Transverse colon (tissue), 4 donors: ENCODE data around the gene HMX3.

Source experiments
- POLR2A ChIP-seq: fragments of 450-650 bp; IDR thresholded peaks from one replicate; pipeline ENCODE4 v1.6.1; 2016; ENCODE audit warnings: antibody characterized with exemption, mild to moderate bottlenecking, moderate library complexity
- POLR2AphosphoS5 ChIP-seq, 3 donors: sonication (generic); formaldehyde crosslinking; IDR thresholded peaks; one replicate each; pipeline ENCODE4 v1.6.1; 2016; ENCODE audit warnings: antibody characterized with exemption in 3 of 3
- TF ChIP-seq, protein P1 (sequence below), 5 experiments: fragments of 200-600 bp in 3 of 5; fragments of 450-650 bp in 2 of 5; sonication (generic) in 3 of 5; IDR thresholded peaks; 1 replicate in 2 of 5; 2 replicates in 3 of 5; pipeline ENCODE4 v1.5.1; 2016 to 2017; ENCODE audit warnings: antibody characterized with exemption in 5 of 5, inconsistent platforms in 3 of 5, mild to moderate bottlenecking in 2 of 5, moderate library complexity in 1 of 5

DNA sequence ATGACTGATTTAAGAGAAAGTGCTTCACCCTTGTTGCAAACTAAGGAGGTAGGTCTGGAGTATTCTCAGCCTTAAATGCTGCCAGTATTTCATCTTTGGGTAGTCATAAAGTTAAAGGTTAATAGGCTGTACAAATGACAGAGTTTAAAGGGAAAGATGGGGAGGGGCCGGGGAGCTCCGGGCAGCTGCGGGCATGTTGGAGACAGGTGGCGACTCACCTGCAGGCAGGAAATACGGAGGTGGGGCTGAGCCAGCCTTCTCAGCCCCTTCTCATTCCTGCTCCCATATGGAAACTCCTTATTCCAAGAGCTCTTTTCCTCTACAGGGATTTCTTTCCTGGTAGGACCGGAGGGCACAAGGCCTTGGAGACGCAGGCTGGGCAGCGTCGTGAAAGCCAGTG, 31.8 kb upstream of the HMX3 start:
- TF ChIP-seq POLR2AphosphoS5 (IDR thresholded peaks at IDR 0.05) (no peak), POLR2A (no peak)
- TF ChIP-seq, protein P1, sequence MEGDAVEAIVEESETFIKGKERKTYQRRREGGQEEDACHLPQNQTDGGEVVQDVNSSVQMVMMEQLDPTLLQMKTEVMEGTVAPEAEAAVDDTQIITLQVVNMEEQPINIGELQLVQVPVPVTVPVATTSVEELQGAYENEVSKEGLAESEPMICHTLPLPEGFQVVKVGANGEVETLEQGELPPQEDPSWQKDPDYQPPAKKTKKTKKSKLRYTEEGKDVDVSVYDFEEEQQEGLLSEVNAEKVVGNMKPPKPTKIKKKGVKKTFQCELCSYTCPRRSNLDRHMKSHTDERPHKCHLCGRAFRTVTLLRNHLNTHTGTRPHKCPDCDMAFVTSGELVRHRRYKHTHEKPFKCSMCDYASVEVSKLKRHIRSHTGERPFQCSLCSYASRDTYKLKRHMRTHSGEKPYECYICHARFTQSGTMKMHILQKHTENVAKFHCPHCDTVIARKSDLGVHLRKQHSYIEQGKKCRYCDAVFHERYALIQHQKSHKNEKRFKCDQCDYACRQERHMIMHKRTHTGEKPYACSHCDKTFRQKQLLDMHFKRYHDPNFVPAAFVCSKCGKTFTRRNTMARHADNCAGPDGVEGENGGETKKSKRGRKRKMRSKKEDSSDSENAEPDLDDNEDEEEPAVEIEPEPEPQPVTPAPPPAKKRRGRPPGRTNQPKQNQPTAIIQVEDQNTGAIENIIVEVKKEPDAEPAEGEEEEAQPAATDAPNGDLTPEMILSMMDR (IDR thresholded peaks at IDR 0.05) = no peak
